GM12878 (cell line): ENCODE results near the gene PLCB2. TPM values are rescaled to one million over a fixed set of nuclear protein-coding genes. Genes with fewer than 3 reads are reported as not detected.

Experiments used
- ATAC-seq: fragments of 200-7000 bp; cut with Tn5 transposase; 3 replicates; pipeline ENCODE4 v1.9.1; 2020; ENCODE audit warnings: mild to moderate bottlenecking, moderate library complexity
- BruUV-seq: library from RNA; stranded (reverse); fragments of 400-500 nt; replicated peaks from 2 replicates; lab custom pipeline; 2021; lab: Mats Ljungman, UMichigan
- CTCF ChIA-PET: fragments of 300-600 bp; sonication (Branson Sonifier 250); formaldehyde crosslinking; extraction: SDS; loops from one replicate; lab custom pipeline; 2021; ENCODE audit warnings: inconsistent platforms; lab: Yijun Ruan, JAX
- POLR2A ChIA-PET: fragments of 350-600 bp; formaldehyde crosslinking; extraction: SDS; loops from one replicate; lab custom pipeline; 2021; ENCODE audit warnings: inconsistent platforms; lab: Charles Lee
- RAD21 ChIA-PET: fragments of 300-600 bp; sonication (Branson Sonifier 250); formaldehyde crosslinking; loops from one replicate; lab custom pipeline; 2023; ENCODE audit warnings: antibody characterized with exemption; ENCODE audit not compliant: unreplicated experiment; lab: Charles Lee
- SMC1A ChIA-PET: fragments of 300-600 bp; sonication (Branson Sonifier 250); formaldehyde crosslinking; loops from one replicate; lab custom pipeline; 2023; ENCODE audit not compliant: unreplicated experiment, uncharacterized antibody; lab: Charles Lee
- DNase-seq: peaks from one replicate; pipeline ENCODE4 v3.0.0-alpha.2; 2011; ENCODE audit warnings: low read depth, low spot score
- FAIRE-seq: peaks from 3 replicates; lab custom pipeline; 2011; peaks lifted over from hg19 to GRCh38; lab: Jason Lieb, UNC
- H2AFZ ChIP-seq: 2 replicates; pipeline ENCODE4 v1.6.0; 2011; ENCODE audit warnings: low read depth, low read length, control low read depth; ENCODE audit not compliant: control insufficient read depth
- H3K27ac ChIP-seq: 2 replicates; pipeline ENCODE4 v1.5.1; 2011; ENCODE audit warnings: control low read depth; ENCODE audit not compliant: control insufficient read depth, insufficient read depth
- H3K27me3 ChIP-seq, 2 experiments: replicated peaks in 1 of 2; 2 replicates each; pipeline versions ENCODE4 v1.6.0 to v1.6.1; 2011; ENCODE audit warnings: low read length in 1 of 2; ENCODE audit not compliant: control insufficient read depth in 2 of 2, insufficient read depth in 2 of 2
- H3K36me3 ChIP-seq, 2 experiments: 2 replicates each; pipeline ENCODE4 v1.5.1; 2011; ENCODE audit warnings: low read length in 1 of 2; ENCODE audit not compliant: control insufficient read depth in 2 of 2, insufficient read depth in 2 of 2
- H3K4me1 ChIP-seq: 2 replicates; pipeline ENCODE4 v1.6.1; 2011; ENCODE audit warnings: mild to moderate bottlenecking, low read length, moderate library complexity, mixed read lengths; ENCODE audit not compliant: control insufficient read depth, insufficient read depth
- H3K4me2 ChIP-seq: 2 replicates; pipeline ENCODE4 v1.6.0; 2011; ENCODE audit warnings: control low read depth; ENCODE audit not compliant: control insufficient read depth, insufficient read depth
- H3K4me3 ChIP-seq: fragments of 200-600 bp; sonication (generic); 2 replicates; pipeline ENCODE4 v1.5.1; 2016
- H3K79me2 ChIP-seq: 2 replicates; pipeline ENCODE4 v1.6.0; 2011; ENCODE audit warnings: low read length; ENCODE audit not compliant: control insufficient read depth, insufficient read depth
- H3K9ac ChIP-seq: 2 replicates; pipeline ENCODE4 v1.8.0; 2011; ENCODE audit warnings: low read length, control low read depth, mixed read lengths; ENCODE audit not compliant: control insufficient read depth, insufficient read depth
- H3K9me3 ChIP-seq: replicated peaks from 3 replicates; pipeline ENCODE4 v1.5.1; 2011; ENCODE audit warnings: mild to moderate bottlenecking, low read length; ENCODE audit not compliant: control insufficient read depth, insufficient read depth
- H4K20me1 ChIP-seq: 2 replicates; pipeline ENCODE4 v1.6.0; 2011; ENCODE audit not compliant: control insufficient read depth, insufficient read depth
- CBFB ChIP-seq: IDR thresholded peaks from 2 replicates; pipeline ENCODE4 v1.6.1; 2016; ENCODE audit warnings: antibody characterized with exemption, low read depth
- CREB1 ChIP-seq: IDR thresholded peaks from 2 replicates; pipeline ENCODE4 v1.6.1; 2012; ENCODE audit warnings: low read depth, mild to moderate bottlenecking, inconsistent platforms
- JUND ChIP-seq: IDR thresholded peaks from 2 replicates; pipeline ENCODE4 v1.6.1; 2012; ENCODE audit warnings: low read depth, mild to moderate bottlenecking, low read length, improper control_type of control experiment, moderate library complexity
- MEF2A ChIP-seq: IDR thresholded peaks from 2 replicates; pipeline ENCODE4 v1.6.1; 2011; ENCODE audit warnings: low read depth, mild to moderate bottlenecking, low read length, moderate library complexity; ENCODE audit not compliant: insufficient read depth
- MEF2B ChIP-seq: fragments of 450-650 bp; IDR thresholded peaks from 2 replicates; pipeline ENCODE4 v1.6.1; 2018; ENCODE audit warnings: mild to moderate bottlenecking, moderate library complexity; ENCODE audit not compliant: partially characterized antibody, poor library complexity, severe bottlenecking
- MYC ChIP-seq: IDR thresholded peaks from 2 replicates; pipeline ENCODE4 v1.6.1; 2011; ENCODE audit warnings: mild to moderate bottlenecking, low read length, moderate library complexity, inconsistent platforms; ENCODE audit not compliant: insufficient read depth, insufficient replicate concordance, insufficient read length, severe bottlenecking
- NBN ChIP-seq: fragments of 450-650 bp; IDR thresholded peaks from 2 replicates; pipeline ENCODE4 v1.6.1; 2016
- PAX5 ChIP-seq: IDR thresholded peaks from 2 replicates; pipeline ENCODE4 v1.6.1; 2011; ENCODE audit warnings: low read depth, low read length, borderline replicate concordance
- SIN3A ChIP-seq: IDR thresholded peaks from 2 replicates; pipeline ENCODE4 v1.6.1; 2012; ENCODE audit warnings: low read depth, low read length, improper control_type of control experiment
- SPI1 ChIP-seq: IDR thresholded peaks from 2 replicates; pipeline ENCODE4 v1.6.1; 2011; ENCODE audit warnings: low read depth, mild to moderate bottlenecking, low read length, moderate library complexity, borderline replicate concordance; ENCODE audit not compliant: insufficient read depth
- TCF3 ChIP-seq: IDR thresholded peaks from 2 replicates; pipeline ENCODE4 v1.6.1; 2012; ENCODE audit warnings: low read depth, mild to moderate bottlenecking, low read length, borderline replicate concordance; ENCODE audit not compliant: insufficient read depth
- YBX1 ChIP-seq: fragments of 450-650 bp; IDR thresholded peaks from 2 replicates; pipeline ENCODE4 v1.6.1; 2016; ENCODE audit warnings: antibody characterized with exemption
- WGBS: methylation state at CpG from one replicate; pipeline ENCODE4 v1.1.6; 2016; ENCODE audit warnings: low lambda C conversion rate; ENCODE audit not compliant: insufficient replicate concordance, insufficient coverage; ENCODE audit errors: missing lambda C conversion rate; 5-methylcytosine and 5-hydroxymethylcytosine counted together
- in situ Hi-C: fragments of 300-500 bp; cut with MboI; formaldehyde crosslinking; loops from 9 replicates; pipeline ENCODE4 v1.14.3; 2018; ENCODE audit warnings: mixed read lengths
- intact Hi-C: fragments of 100-400 bp; cut with micrococcal nuclease; formaldehyde crosslinking; loops from one replicate; pipeline ENCODE4 v1.14.2; 2022; ENCODE audit not compliant: unreplicated experiment
- polyA plus RNA-seq, 11 experiments: library from polyadenylated mRNA; depleted of rRNA in 4 of 11; unstranded in 6 of 11; stranded (reverse) in 5 of 11; fragments of >200 nt; fragmentation: Nextera tagmentation in 4 of 11; fragmentation: Illumina TruSeq in 1 of 11; extraction: Ambion mirVana in 4 of 11; extraction: Trizol in 1 of 11; gene quantifications; 1 replicate in 1 of 11; 2 replicates in 10 of 11; pipeline versions ENCODE4 v1.2.1 to v1.2.3, GENCODE V29; 2011 to 2016; ENCODE audit warnings: inconsistent platforms in 2 of 11, missing spikeins in 2 of 11, low read depth in 1 of 11
- total RNA-seq, 4 experiments: library from RNA; depleted of rRNA in 3 of 4; stranded (reverse); fragments of >200 nt in 3 of 4; fragmentation: Illumina TruSeq in 1 of 4; extraction: Trizol in 1 of 4; gene quantifications; 2 replicates each; pipeline versions ENCODE4 v1.2.1 to v1.2.3, GENCODE V29; 2013 to 2021

PLCB2 gene
- total and polyA plus RNA-seq, 10 of the 15 experiments (the other 5 are each of a cell fraction or from before 2014, with no cell fraction given) = 1.2 to 39.4 (median 10.7) TPM

DNA sequence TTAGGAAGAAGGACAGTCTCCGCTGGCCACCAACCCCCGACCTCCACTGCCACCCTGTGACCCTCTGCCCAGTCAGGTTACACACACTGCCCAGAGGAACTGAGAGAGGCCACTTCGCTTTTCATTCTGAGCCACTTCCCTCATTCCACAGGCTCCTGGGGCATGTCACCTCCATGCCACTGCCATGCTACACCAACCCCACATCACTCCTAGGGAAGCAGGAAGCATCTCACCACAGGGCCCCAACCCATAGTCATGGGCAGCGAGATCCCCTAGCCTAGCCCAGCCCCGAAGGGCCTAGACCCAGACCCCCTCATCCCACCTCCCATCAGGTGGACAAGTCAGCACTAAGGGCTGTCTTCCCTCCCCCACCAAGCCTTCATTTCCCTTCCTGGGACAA lies 1.4 kb downstream of the PLCB2 start:
- no TSS peak for BruUV-seq
- H4K20me1 ChIP-seq = no peaks in the 10 kb centered on the region
- H3K4me1 ChIP-seq = peaks cover 12% of the 10 kb centered on the region
- POLR2A ChIA-PET = no interaction called here
- ATAC-seq (no peak), DNase-seq (no peak)
- H3K27ac ChIP-seq = no peak overlapping the region
- no peaks in the 10 kb centered on the region for H3K36me3 ChIP-seq
- H3K9ac ChIP-seq = peak overlapping the region; percentile 1; the same call in 1 of the 2 replicates
- no peaks in the 10 kb centered on the region for H3K79me2 ChIP-seq
- in situ Hi-C loops = loop anchor here (5.0 kb wide), 1 partner anchor 51 kb away; the partner anchor contains the start of gene DISP2
- TF ChIP-seq JUND (no peak), SPI1 (peak; percentile 37; the same call in 1 of the 2 replicates)
- TF ChIP-seq, all 136 proteins: peak for 1
- FAIRE-seq = no peak
- ChIA-PET SMC1A (interaction anchor here (1.1 to 10.0 kb wide), 2 partner anchors 27 to 28 kb away, joined by 8 to 83 read pairs; no protein-coding TSS in a partner anchor), CTCF (interaction anchor here (1.2 to 17.6 kb wide), 10 partner anchors 9 to 192 kb away, joined by 3 to 336 read pairs (median 8); partner anchors contain the start of genes CCDC9B and INAFM2), RAD21 (interaction anchor here (1.3 to 6.8 kb wide), 2 partner anchors 28 to 32 kb away, joined by 4 to 87 read pairs; no protein-coding TSS in a partner anchor)
- peak overlapping the region; percentile 3 for H3K4me2 ChIP-seq
- no peak overlapping the region for H2AFZ ChIP-seq
- intact Hi-C loops = no loop called here
- WGBS = 41% methylated on average over 5 of the region's 5 CpGs
- H3K4me3 ChIP-seq = peak overlapping the region; percentile 80
- 0 out of 4 replicates have a peak, but pooled peaks cover 0 to 1% of the 10 kb centered on the region in 2 experiments for H3K27me3 ChIP-seq
- H3K9me3 ChIP-seq = no peaks in the 10 kb centered on the region

GRCh38 chr15:40305281-40305680 lies 2.5 kb downstream of the PLCB2 start:
- Histone ChIP-seq H3K4me3 (no peak overlapping the region), H3K36me3 (no peaks in the 10 kb centered on the region), H3K79me2 (no peaks in the 10 kb centered on the region), H3K4me2 (no peak overlapping the region), H3K9me3 (no peaks in the 10 kb centered on the region; the same call in 2 of the 3 replicates), H3K27ac (no peak overlapping the region), H4K20me1 (no peaks in the 10 kb centered on the region), H3K27me3 (no peaks in the 10 kb centered on the region), H3K4me1 (peaks cover 12% of the 10 kb centered on the region), H3K9ac (no peak overlapping the region), H2AFZ (no peak overlapping the region)
- ChIA-PET CTCF (interaction anchor here (0.9 to 2.5 kb wide), 6 partner anchors 10 to 51 kb away, joined by 3 to 7 read pairs (median 4); no protein-coding TSS in a partner anchor), RAD21 (interaction anchor here (0.7 to 1.1 kb wide), 2 partner anchors 33 to 136 kb away, joined by 3 to 5 read pairs; no protein-coding TSS in a partner anchor), SMC1A (interaction anchor here (0.6 to 1.1 kb wide), 3 partner anchors 16 to 533 kb away, joined by 3 to 8 read pairs (median 3); no protein-coding TSS in a partner anchor), POLR2A (interaction anchor here (0.7 kb wide), 2 partner anchors 10 to 102 kb away, joined by 4 to 5 read pairs; no protein-coding TSS in a partner anchor)
- no peak for TF ChIP-seq MEF2A
- no peak for TF ChIP-seq MEF2B
- no peak for TF ChIP-seq SIN3A
- TF ChIP-seq PAX5 = no peak
- TF ChIP-seq YBX1 = no peak
- no peak for TF ChIP-seq MYC
- no peak for TF ChIP-seq NBN
- no peak for TF ChIP-seq CBFB
- no peak for TF ChIP-seq SPI1
- no peak for TF ChIP-seq CREB1
- no peak for TF ChIP-seq TCF3
- ATAC-seq (no peak), FAIRE-seq (no peak), DNase-seq (no peak)
- 51% methylated on average over 3 of the region's 4 CpGs for WGBS
- intact Hi-C loops = no loop called here
- in situ Hi-C loops = loop anchor here (5.0 kb wide), 1 partner anchor 52 kb away; the partner anchor contains the start of gene DISP2
- BruUV-seq = no TSS peak
